Cardiac fibroblast (primary cell): Measurements from ENCODE around the gene EXD2.
"Not testable (repeated sequence)": the region's sequence is repeated elsewhere in the genome, so short reads cannot be mapped to it uniquely, and the experiment has no call there.

Experiments used
- DNase-seq, 2 donors: peaks; one replicate each; pipeline versions ENCODE4 v3.0.0 to v3.0.0-alpha.2; 2010; ENCODE audit warnings: low read depth in 2 of 2
- H3K4me3 ChIP-seq, 2 donors: replicated peaks in 1 of 2; 1 replicate in 1 of 2; 2 replicates in 1 of 2; pipeline ENCODE4 v1.5.1; 2011; ENCODE audit warnings: low read depth in 2 of 2, low read length in 2 of 2, mild to moderate bottlenecking in 2 of 2, moderate library complexity in 1 of 2
- CTCF ChIP-seq: IDR thresholded peaks from one replicate; pipeline ENCODE4 v1.5.1; 2011; ENCODE audit warnings: low read depth, mild to moderate bottlenecking, low read length, inconsistent platforms

The EXD2 gene

GRCh38 chr14:69270795-69271708 lies 79.8 kb downstream of the EXD2 start:
- no peak for TF ChIP-seq CTCF
- H3K4me3 ChIP-seq: no peak overlapping the region
- DNase-seq: peak in 1 of 2 donors; percentile 32

- DNase-seq: no peak
- no peak overlapping the region for H3K4me3 ChIP-seq
- TF ChIP-seq CTCF: no peak
Observed at GRCh38 chr14:69274321-69274720, 83.0 kb downstream of the EXD2 start.

GRCh38 chr14:69275331-69275730 lies 84.0 kb downstream of the EXD2 start:
- no peak overlapping the region for H3K4me3 ChIP-seq
- no peak for DNase-seq
- TF ChIP-seq CTCF: no peak

- H3K4me3 ChIP-seq: not testable (repeated sequence)
Observed at GRCh38 chr14:69277356-69277755, 86.1 kb downstream of the EXD2 start.

GRCh38 chr14:69280746-69281291 lies 89.5 kb downstream of the EXD2 start:
- no peak overlapping the region for H3K4me3 ChIP-seq
- no peak for TF ChIP-seq CTCF
- no peak for DNase-seq

More at GRCh38 chr14:69277356-69277755, 86.1 kb downstream of the EXD2 start:
- not testable (repeated sequence) for DNase-seq

- no peak for DNase-seq
- no peak overlapping the region for H3K4me3 ChIP-seq
- no peak for TF ChIP-seq CTCF
Observed at GRCh38 chr14:69281450-69282169, 90.3 kb downstream of the EXD2 start.

GRCh38 chr14:69282448-69282847 lies 91.2 kb downstream of the EXD2 start:
- no peak for DNase-seq
- no peak for TF ChIP-seq CTCF
- no peak overlapping the region for H3K4me3 ChIP-seq
